IMR-90 (cell line): ENCODE measurements around the gene CFAP210. TPM values are rescaled to one million over a fixed set of nuclear protein-coding genes. Genes with fewer than 3 reads are reported as not detected.

Experiments used
- ATAC-seq: fragments of 200-7000 bp; cut with Tn5 transposase; 2 replicates; pipeline ENCODE4 v1.9.1; 2020; ENCODE audit warnings: low read depth, mild to moderate bottlenecking, moderate library complexity
- BruUV-seq: library from RNA; stranded (reverse); fragments of 400-500 nt; replicated peaks from 2 replicates; lab custom pipeline; 2021; lab: Mats Ljungman, UMichigan
- CTCF ChIA-PET: fragments of 300-600 bp; formaldehyde crosslinking; extraction: SDS; loops from one replicate; lab custom pipeline; 2021; ENCODE audit warnings: antibody characterized with exemption; lab: Yijun Ruan, JAX
- POLR2A ChIA-PET: fragments of 300-600 bp; sonication (Branson Sonifier 250); formaldehyde crosslinking; loops from one replicate; lab custom pipeline; 2022; ENCODE audit warnings: antibody characterized with exemption; ENCODE audit not compliant: unreplicated experiment; lab: Charles Lee
- DNase-seq: peaks from one replicate; pipeline ENCODE4 v3.0.0; 2013
- H2AFZ ChIP-seq: replicated peaks from 2 replicates; pipeline ENCODE3; 2013; ENCODE audit warnings: low read length, mild to moderate bottlenecking; ENCODE audit not compliant: poor library complexity
- H2AK5ac ChIP-seq: 2 replicates; pipeline ENCODE4 v1.6.1; 2013; ENCODE audit warnings: low read depth, low read length, inconsistent platforms
- H2AK9ac ChIP-seq: replicated peaks from 2 replicates; pipeline ENCODE3; 2013; ENCODE audit warnings: mild to moderate bottlenecking, low read depth, low read length, moderate library complexity; ENCODE audit not compliant: poor library complexity
- H2BK120ac ChIP-seq: 2 replicates; pipeline ENCODE4 v1.6.1; 2013; ENCODE audit warnings: low read depth, low read length, inconsistent platforms
- H2BK15ac ChIP-seq: 3 replicates; pipeline ENCODE4 v1.6.1; 2013; ENCODE audit warnings: low read depth, low read length, inconsistent platforms
- H2BK20ac ChIP-seq: 2 replicates; pipeline ENCODE4 v1.6.1; 2013; ENCODE audit warnings: low read depth, mild to moderate bottlenecking, inconsistent platforms, low read length, moderate library complexity
- H2BK5ac ChIP-seq: 2 replicates; pipeline ENCODE4 v1.6.1; 2013; ENCODE audit warnings: mild to moderate bottlenecking, low read depth, low read length, inconsistent platforms; ENCODE audit not compliant: poor library complexity, severe bottlenecking
- H3K14ac ChIP-seq: replicated peaks from 2 replicates; pipeline ENCODE4 v1.6.1; 2013; ENCODE audit warnings: low read depth, low read length, inconsistent platforms
- H3K18ac ChIP-seq: 2 replicates; pipeline ENCODE4 v1.6.1; 2013; ENCODE audit warnings: low read depth, low read length, control low read depth
- H3K23ac ChIP-seq: 2 replicates; pipeline ENCODE4 v1.6.1; 2013; ENCODE audit warnings: low read depth, low read length, inconsistent platforms
- H3K27ac ChIP-seq: 2 replicates; pipeline ENCODE4 v1.5.1; 2013; ENCODE audit warnings: mild to moderate bottlenecking, control low read depth, low read length; ENCODE audit not compliant: insufficient read depth
- H3K27me3 ChIP-seq: 2 replicates; pipeline ENCODE4 v1.6.1; 2013; ENCODE audit warnings: low read length; ENCODE audit not compliant: control insufficient read depth, insufficient read depth
- H3K36me3 ChIP-seq: 2 replicates; pipeline ENCODE4 v1.6.1; 2013; ENCODE audit warnings: low read length, mixed read lengths; ENCODE audit not compliant: control insufficient read depth, insufficient read depth
- H3K4ac ChIP-seq: 2 replicates; pipeline ENCODE4 v1.6.1; 2013; ENCODE audit warnings: low read depth, low read length, inconsistent platforms
- H3K4me1 ChIP-seq: 2 replicates; pipeline ENCODE4 v1.6.1; 2013; ENCODE audit warnings: low read length, mixed read lengths; ENCODE audit not compliant: control insufficient read depth, insufficient read depth
- H3K4me2 ChIP-seq: 2 replicates; pipeline ENCODE4 v1.6.1; 2013; ENCODE audit warnings: low read depth, mild to moderate bottlenecking, control low read depth, low read length, moderate library complexity
- H3K4me3 ChIP-seq: 2 replicates; pipeline ENCODE4 v1.5.1; 2013; ENCODE audit warnings: low read depth, mild to moderate bottlenecking, control low read depth, low read length, moderate library complexity; ENCODE audit not compliant: insufficient read depth
- H3K56ac ChIP-seq: 2 replicates; pipeline ENCODE4 v1.6.1; 2013; ENCODE audit warnings: low read length, inconsistent platforms; ENCODE audit not compliant: insufficient read depth; ENCODE audit errors: extremely low read depth
- H3K79me1 ChIP-seq, 2 experiments: 2 replicates each; pipeline ENCODE4 v1.6.1; 2013; ENCODE audit warnings: low read length in 2 of 2, inconsistent platforms in 1 of 2, low read depth in 1 of 2
- H3K9ac ChIP-seq: 2 replicates; pipeline ENCODE4 v1.6.1; 2013; ENCODE audit warnings: low read depth, low read length, control low read depth
- H3K9me1 ChIP-seq: 2 replicates; pipeline ENCODE4 v1.6.1; 2013; ENCODE audit warnings: low read length, inconsistent platforms; ENCODE audit not compliant: insufficient read depth
- H3K9me3 ChIP-seq: 2 replicates; pipeline ENCODE4 v1.6.1; 2013; ENCODE audit warnings: low read length; ENCODE audit not compliant: control insufficient read depth, insufficient read depth
- H4K20me1 ChIP-seq: 2 replicates; pipeline ENCODE4 v1.6.1; 2013; ENCODE audit warnings: low read length, inconsistent platforms; ENCODE audit not compliant: insufficient read depth
- H4K5ac ChIP-seq: 2 replicates; pipeline ENCODE4 v1.6.1; 2013; ENCODE audit warnings: mild to moderate bottlenecking, low read depth, low read length, control low read depth
- H4K8ac ChIP-seq, 2 experiments: 2 replicates each; pipeline ENCODE4 v1.6.1; 2013; ENCODE audit warnings: low read depth in 2 of 2, low read length in 2 of 2, control low read depth in 1 of 2, inconsistent platforms in 1 of 2
- H4K91ac ChIP-seq: 2 replicates; pipeline ENCODE4 v1.6.1; 2013; ENCODE audit warnings: low read depth, low read length, inconsistent platforms; ENCODE audit not compliant: insufficient read depth
- BHLHE40 ChIP-seq: fragments of 150-350 bp; IDR thresholded peaks from 2 replicates; pipeline ENCODE4 v1.6.1; 2016; ENCODE audit warnings: mild to moderate bottlenecking, low read depth, low read length
- CHD1 ChIP-seq: IDR thresholded peaks from 2 replicates; pipeline ENCODE4 v1.6.1; 2012; ENCODE audit warnings: low read depth, low read length, improper control_type of control experiment
- FOS ChIP-seq: fragments of 150-350 bp; IDR thresholded peaks from 2 replicates; pipeline ENCODE4 v1.6.1; 2016; ENCODE audit warnings: low read depth, low read length
- MAFK ChIP-seq: IDR thresholded peaks from 2 replicates; pipeline ENCODE4 v1.6.1; 2012; ENCODE audit warnings: low read depth, low read length, improper control_type of control experiment
- MXI1 ChIP-seq: IDR thresholded peaks from 2 replicates; pipeline ENCODE4 v1.6.1; 2012; ENCODE audit warnings: low read depth, mild to moderate bottlenecking, low read length, moderate library complexity, borderline replicate concordance
- RAD21 ChIP-seq: IDR thresholded peaks from 2 replicates; pipeline ENCODE4 v1.6.1; 2012; ENCODE audit warnings: low read length, improper control_type of control experiment
- RCOR1 ChIP-seq: IDR thresholded peaks from 2 replicates; pipeline ENCODE4 v1.6.1; 2012; ENCODE audit warnings: mild to moderate bottlenecking, low read length, improper control_type of control experiment; ENCODE audit not compliant: insufficient replicate concordance
- RFX5 ChIP-seq: IDR thresholded peaks from 2 replicates; pipeline ENCODE4 v1.8.0; 2012; ENCODE audit warnings: low read depth, mild to moderate bottlenecking, low read length, moderate library complexity
- SMC3 ChIP-seq: fragments of 150-350 bp; IDR thresholded peaks from 2 replicates; pipeline ENCODE4 v1.6.1; 2016; ENCODE audit warnings: low read depth, mild to moderate bottlenecking, antibody characterized with exemption, low read length, moderate library complexity
- WGBS, 2 experiments: methylation state at CpG; one replicate each; pipeline versions ENCODE4 v1.1.5 to v1.1.7; 2013; ENCODE audit warnings: missing lambda C conversion rate in 2 of 2; ENCODE audit not compliant: insufficient read length in 1 of 2; ENCODE audit errors: extremely low coverage in 2 of 2; 5-methylcytosine and 5-hydroxymethylcytosine counted together
- dilution Hi-C: fragments of 300-500 bp; cut with HindIII; formaldehyde crosslinking; loops from one replicate; pipeline ENCODE4 v1.14.3; 2018; ENCODE audit warnings: low sequenced_read_pairs; ENCODE audit not compliant: unreplicated experiment
- in situ Hi-C: fragments of 300-500 bp; cut with MboI; formaldehyde crosslinking; loops from 3 replicates; pipeline ENCODE4 v1.14.3; 2019; ENCODE audit warnings: low sequenced_read_pairs, inconsistent platforms, mixed read lengths
- intact Hi-C: fragments of 100-400 bp; cut with micrococcal nuclease; formaldehyde crosslinking; loops from 2 replicates; pipeline ENCODE4 v1.10.0; 2022
- polyA plus RNA-seq, 3 experiments: library from polyadenylated mRNA; depleted of rRNA; stranded (reverse); fragments of >200 nt; gene quantifications; 2 replicates each; pipeline ENCODE4 v1.2.3, GENCODE V29; 2012; ENCODE audit warnings: low replicate concordance in 1 of 3
- total RNA-seq: library from RNA; depleted of rRNA; stranded (reverse); fragments of >200 nt; gene quantifications from 2 replicates; pipeline ENCODE4 v1.2.3, GENCODE V29; 2012
- TF ChIP-seq, protein P1 (sequence below): fragments of 150-350 bp; IDR thresholded peaks from 2 replicates; pipeline ENCODE4 v1.6.1; 2017; ENCODE audit warnings: mild to moderate bottlenecking, antibody characterized with exemption, low read length, low read depth

CFAP210 gene
- total and polyA plus RNA-seq, 2 of the 4 experiments (the other 2 are of a cell fraction) = not detected

DNA sequence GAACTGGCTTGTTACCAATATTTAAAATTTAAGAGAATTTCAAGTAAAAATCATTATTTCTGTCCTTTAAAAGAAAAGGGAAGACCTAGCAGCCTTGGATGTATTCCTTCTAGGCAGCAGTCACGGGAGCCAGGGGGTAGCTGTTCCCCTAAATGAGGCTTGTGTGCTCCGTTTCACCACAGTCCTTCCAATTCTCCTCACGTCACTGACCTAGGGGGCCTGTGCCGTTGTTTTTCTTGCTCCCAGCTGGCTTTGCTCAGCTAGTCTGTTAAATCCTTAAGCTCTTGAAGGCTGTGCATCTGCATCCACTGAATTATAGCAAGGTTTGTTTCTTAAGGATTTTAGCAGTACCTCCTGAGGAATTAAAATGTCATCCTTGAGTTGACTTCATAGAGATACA, 49.3 kb upstream of the CFAP210 start (continued):
- TF ChIP-seq RCOR1 (no peak), MAFK (no peak), MXI1 (no peak)

GRCh38 chr2:169739351-169739750, 45.1 kb upstream of the CFAP210 start:
- Histone ChIP-seq H2AFZ (no peak overlapping the region), H2BK120ac (no peak overlapping the region), H3K36me3 (peaks cover 4% of the 10 kb centered on the region; the same call in 1 of the 2 replicates), H3K14ac (no peak overlapping the region), H3K79me1 (peaks cover 0 to 3% of the 10 kb centered on the region in 2 experiments; a peak in 1 of 4 replicates), H4K91ac (no peak overlapping the region), H3K18ac (no peak overlapping the region), H3K23ac (no peak overlapping the region), H2BK5ac (no peak overlapping the region), H3K27ac (no peak overlapping the region), H4K8ac (no peak overlapping the region), H4K5ac (no peak overlapping the region), H3K4ac (no peak overlapping the region), H3K9me1 (no peaks in the 10 kb centered on the region), H3K4me3 (no peak overlapping the region), H2AK9ac (no peak overlapping the region), H3K9ac (no peak overlapping the region), H3K27me3 (no peaks in the 10 kb centered on the region), H4K20me1 (no peaks in the 10 kb centered on the region), H3K9me3 (no peaks in the 10 kb centered on the region), H2BK15ac (no peak overlapping the region), H3K4me1 (no peaks in the 10 kb centered on the region), H2AK5ac (no peak overlapping the region), H3K4me2 (no peak overlapping the region), H3K56ac (no peak overlapping the region), H2BK20ac (no peak overlapping the region)
- TF ChIP-seq RFX5 (no peak), FOS (no peak), CHD1 (no peak), RAD21 (no peak), BHLHE40 (no peak), MAFK (no peak), SMC3 (no peak)
- TF ChIP-seq, protein P1, sequence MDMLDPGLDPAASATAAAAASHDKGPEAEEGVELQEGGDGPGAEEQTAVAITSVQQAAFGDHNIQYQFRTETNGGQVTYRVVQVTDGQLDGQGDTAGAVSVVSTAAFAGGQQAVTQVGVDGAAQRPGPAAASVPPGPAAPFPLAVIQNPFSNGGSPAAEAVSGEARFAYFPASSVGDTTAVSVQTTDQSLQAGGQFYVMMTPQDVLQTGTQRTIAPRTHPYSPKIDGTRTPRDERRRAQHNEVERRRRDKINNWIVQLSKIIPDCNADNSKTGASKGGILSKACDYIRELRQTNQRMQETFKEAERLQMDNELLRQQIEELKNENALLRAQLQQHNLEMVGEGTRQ = no peak
- no peak for ATAC-seq
- BruUV-seq = no TSS peak
- ChIA-PET POLR2A (no interaction called here), CTCF (no interaction called here)
- intact Hi-C loops (no loop called here), dilution Hi-C loops (no loop called here), in situ Hi-C loops (no loop called here)
- no peak for DNase-seq
- no CpG with 5 or more reads among the region's 1 CpG for WGBS, 2 experiments
